H9 (cell line): ENCODE measurements around the gene GPBAR1. TPM values are rescaled to one million over a fixed set of nuclear protein-coding genes. Genes with fewer than 3 reads are reported as not detected.

Experiments used
- DNase-seq: peaks from one replicate; pipeline ENCODE4 v3.0.0-alpha.2; 2017
- H2AFZ ChIP-seq: one replicate; pipeline ENCODE4 v1.6.1; 2013; ENCODE audit warnings: mild to moderate bottlenecking, low read length, control low read depth, moderate library complexity
- H2AK5ac ChIP-seq: 2 replicates; pipeline ENCODE4 v1.6.1; 2013; ENCODE audit warnings: low read length, control low read depth, mixed read lengths; ENCODE audit not compliant: insufficient read length
- H2BK120ac ChIP-seq: one replicate; pipeline ENCODE4 v1.6.1; 2013; ENCODE audit warnings: low read depth, mild to moderate bottlenecking, low read length, control low read depth, inconsistent platforms; ENCODE audit not compliant: poor library complexity, severe bottlenecking
- H2BK12ac ChIP-seq: 2 replicates; pipeline ENCODE4 v1.6.1; 2013; ENCODE audit warnings: low read length, control low read depth, mixed read lengths, low read depth; ENCODE audit not compliant: insufficient read length
- H2BK15ac ChIP-seq: 2 replicates; pipeline ENCODE4 v1.6.1; 2013; ENCODE audit warnings: low read depth, low read length, control low read depth
- H2BK20ac ChIP-seq: one replicate; pipeline ENCODE4 v1.6.1; 2013; ENCODE audit warnings: low read depth, mild to moderate bottlenecking, low read length, control low read depth, inconsistent platforms; ENCODE audit not compliant: poor library complexity, severe bottlenecking
- H2BK5ac ChIP-seq: 2 replicates; pipeline ENCODE4 v1.6.1; 2013; ENCODE audit warnings: low read length, control low read depth, mixed read lengths; ENCODE audit not compliant: insufficient read length
- H3K14ac ChIP-seq: 2 replicates; pipeline ENCODE4 v1.6.1; 2013; ENCODE audit warnings: low read length, control low read depth; ENCODE audit not compliant: insufficient read depth
- H3K18ac ChIP-seq: 2 replicates; pipeline ENCODE4 v1.6.1; 2013; ENCODE audit warnings: low read depth, mild to moderate bottlenecking, mixed read lengths, low read length, control low read depth; ENCODE audit not compliant: insufficient read length
- H3K23ac ChIP-seq: 2 replicates; pipeline ENCODE4 v1.6.1; 2013; ENCODE audit warnings: low read length, control low read depth, mixed read lengths, low read depth; ENCODE audit not compliant: insufficient read length
- H3K23me2 ChIP-seq: 2 replicates; pipeline ENCODE4 v1.6.1; 2013; ENCODE audit warnings: low read depth, mild to moderate bottlenecking, mixed read lengths, low read length, control low read depth; ENCODE audit not compliant: insufficient read length, poor library complexity, severe bottlenecking
- H3K27ac ChIP-seq: 2 replicates; pipeline ENCODE4 v1.5.1; 2013; ENCODE audit warnings: low read length, control low read depth, mixed read lengths, low read depth; ENCODE audit not compliant: insufficient read length
- H3K27me3 ChIP-seq: 2 replicates; pipeline ENCODE4 v1.6.1; 2013; ENCODE audit warnings: low read length, control low read depth, inconsistent platforms; ENCODE audit not compliant: insufficient read depth
- H3K4ac ChIP-seq: 2 replicates; pipeline ENCODE4 v1.6.1; 2013; ENCODE audit warnings: low read depth, mild to moderate bottlenecking, control low read depth, inconsistent platforms, low read length, moderate library complexity
- H3K4me1 ChIP-seq: 2 replicates; pipeline ENCODE4 v1.6.1; 2013; ENCODE audit warnings: low read length, control low read depth, inconsistent platforms; ENCODE audit not compliant: insufficient read depth
- H3K4me2 ChIP-seq: 2 replicates; pipeline ENCODE4 v1.6.1; 2013; ENCODE audit warnings: low read length, control low read depth, mixed read lengths; ENCODE audit not compliant: insufficient read length, insufficient read depth
- H3K56ac ChIP-seq: 2 replicates; pipeline ENCODE4 v1.6.1; 2013; ENCODE audit warnings: low read depth, mild to moderate bottlenecking, mixed read lengths, low read length, control low read depth; ENCODE audit not compliant: insufficient read length
- H3K79me1 ChIP-seq: 2 replicates; pipeline ENCODE4 v1.6.1; 2013; ENCODE audit warnings: low read depth, mild to moderate bottlenecking, moderate library complexity, low read length, control low read depth, inconsistent platforms; ENCODE audit not compliant: insufficient read depth, poor library complexity, severe bottlenecking
- H3K79me2 ChIP-seq: 2 replicates; pipeline ENCODE4 v1.6.1; 2013; ENCODE audit warnings: low read length, control low read depth, inconsistent platforms; ENCODE audit not compliant: insufficient read depth
- H3K9ac ChIP-seq: 2 replicates; pipeline ENCODE4 v1.6.1; 2013; ENCODE audit warnings: low read length, control low read depth, mixed read lengths; ENCODE audit not compliant: insufficient read length; ENCODE audit errors: extremely low read depth
- H3K9me3 ChIP-seq: one replicate; pipeline ENCODE4 v1.6.1; 2013; ENCODE audit warnings: low read depth, low read length, inconsistent platforms; ENCODE audit not compliant: control insufficient read depth
- H3T11ph ChIP-seq: one replicate; pipeline ENCODE4 v1.6.1; 2013; ENCODE audit warnings: mild to moderate bottlenecking, low read length, control low read depth, inconsistent platforms
- H4K20me1 ChIP-seq: one replicate; pipeline ENCODE4 v1.6.1; 2013; ENCODE audit not compliant: control insufficient read depth, insufficient read length, insufficient read depth
- H4K5ac ChIP-seq: 2 replicates; pipeline ENCODE4 v1.6.1; 2013; ENCODE audit warnings: low read depth, mild to moderate bottlenecking, mixed read lengths, low read length, control low read depth; ENCODE audit not compliant: insufficient read length
- H4K8ac ChIP-seq: replicated peaks from 2 replicates; pipeline ENCODE4 v1.6.1; 2013; ENCODE audit warnings: low read length, control low read depth, mixed read lengths, low read depth; ENCODE audit not compliant: insufficient read length
- H4K91ac ChIP-seq: 2 replicates; pipeline ENCODE4 v1.6.1; 2013; ENCODE audit warnings: low read depth, mild to moderate bottlenecking, moderate library complexity, mixed read lengths, low read length, control low read depth; ENCODE audit not compliant: insufficient read length
- H3K27ac Mint-ChIP-seq, 3 experiments: 2 replicates in 2 of 3; 3 replicates in 1 of 3; pipeline ENCODE4 v1.8.0; 2020 to 2021; ENCODE audit warnings: mixed read lengths in 3 of 3, mild to moderate bottlenecking in 1 of 3, moderate library complexity in 1 of 3
- H3K27me3 Mint-ChIP-seq: 2 replicates; pipeline ENCODE4 v1.8.0; 2021; ENCODE audit warnings: low read depth, mild to moderate bottlenecking, moderate library complexity, mixed read lengths
- H3K36me3 Mint-ChIP-seq, 3 experiments: 2 replicates in 2 of 3; 3 replicates in 1 of 3; pipeline ENCODE4 v1.8.0; 2020 to 2021; ENCODE audit warnings: low read depth in 3 of 3, mixed read lengths in 3 of 3; ENCODE audit not compliant: insufficient read depth in 1 of 3
- H3K4me1 Mint-ChIP-seq, 2 experiments: 2 replicates each; pipeline ENCODE4 v1.8.0; 2020; ENCODE audit warnings: mixed read lengths in 2 of 2
- H3K4me3 Mint-ChIP-seq, 2 experiments: 2 replicates in 1 of 2; 3 replicates in 1 of 2; pipeline ENCODE4 v1.8.0; 2020 to 2021; ENCODE audit warnings: mild to moderate bottlenecking in 2 of 2, mixed read lengths in 2 of 2, moderate library complexity in 1 of 2
- H3K9me3 Mint-ChIP-seq, 2 experiments: 2 replicates in 1 of 2; 3 replicates in 1 of 2; pipeline ENCODE4 v1.8.0; 2020; ENCODE audit warnings: mild to moderate bottlenecking in 2 of 2, mixed read lengths in 2 of 2, moderate library complexity in 1 of 2
- CTCF ChIP-seq: fragments of 200-600 bp; sonication (generic); conservative IDR thresholded peaks from 3 replicates; pipeline ENCODE4 v1.8.0; 2021; ENCODE audit warnings: antibody characterized with exemption, mild to moderate bottlenecking
- WGBS: extraction: QIAGEN DNeasy Blood & Tissue Kit; methylation state at CpG from one replicate; pipeline ENCODE4 v1.1.7; 2013; ENCODE audit warnings: missing lambda C conversion rate, low lambda C conversion rate, mixed read lengths; ENCODE audit not compliant: insufficient read length; ENCODE audit errors: extremely low coverage; 5-methylcytosine and 5-hydroxymethylcytosine counted together
- total RNA-seq: library from RNA; stranded (reverse); gene quantifications from 2 replicates; pipeline ENCODE4 v1.2.1, GENCODE V29; 2021

The GPBAR1 gene
- total RNA-seq, 1 experiment from 2014 or later, result 0.44 TPM

GRCh38 chr2:218291318-218292047 is 30.7 kb downstream of the GPBAR1 start:
- Histone ChIP-seq H3K27ac (no peak overlapping the region), H3K9ac (no peak overlapping the region), H2BK120ac (no peak overlapping the region), H4K20me1 (no peaks in the 10 kb centered on the region), H2BK20ac (no peak overlapping the region), H3K4ac (no peak overlapping the region), H3K23ac (no peak overlapping the region), H2AFZ (no peak overlapping the region), H2BK5ac (no peak overlapping the region), H3K79me2 (no peaks in the 10 kb centered on the region), H3K18ac (no peak overlapping the region), H3K9me3 (no peaks in the 10 kb centered on the region), H3K79me1 (no peaks in the 10 kb centered on the region), H2BK12ac (no peak overlapping the region), H4K5ac (no peak overlapping the region), H3K27me3 (no peaks in the 10 kb centered on the region), H4K91ac (no peak overlapping the region), H2AK5ac (no peak overlapping the region), H2BK15ac (no peak overlapping the region), H3K23me2 (peaks cover 7% of the 10 kb centered on the region), H3T11ph (no peak overlapping the region), H4K8ac (no peak overlapping the region), H3K4me1 (peaks cover 5% of the 10 kb centered on the region; the same call in 1 of the 2 replicates), H3K56ac (no peak overlapping the region), H3K14ac (no peak overlapping the region; the same call in 1 of the 2 replicates), H3K4me2 (peak overlapping the region; percentile 48)
- no peaks in the 10 kb centered on the region for H3K36me3 Mint-ChIP-seq
- H3K4me3 Mint-ChIP-seq, result peak overlapping the region; percentile 67 to 77
- no peaks in the 10 kb centered on the region for H3K9me3 Mint-ChIP-seq
- no peak for DNase-seq
- TF ChIP-seq CTCF, result no peak
- no peak overlapping the region for H3K27ac Mint-ChIP-seq
- H3K27me3 Mint-ChIP-seq, result peaks cover 1% of the 10 kb centered on the region
- peaks cover 53 to 54% of the 10 kb centered on the region in 2 experiments for H3K4me1 Mint-ChIP-seq
- no CpG with 5 or more reads among the region's 12 CpGs for WGBS
